Smooth muscle cell (in vitro differentiated cells): ENCODE measurements around the gene DNAAF1. TPM values are rescaled to one million over a fixed set of nuclear protein-coding genes. Genes with fewer than 3 reads are reported as not detected.

Source experiments
- DNase-seq: peaks from one replicate; lab custom pipeline; 2025; ENCODE audit not compliant: unreplicated experiment; lab: John Stamatoyannopoulos, UW
- H2AFZ ChIP-seq: fragments of 200-600 bp; sonication (generic); 2 replicates; pipeline ENCODE4 v1.6.0; 2016; ENCODE audit warnings: antibody characterized with exemption, low read depth, mild to moderate bottlenecking
- H3F3A ChIP-seq: fragments of 200-600 bp; sonication (generic); 2 replicates; pipeline ENCODE4 v1.6.0; 2017; ENCODE audit warnings: antibody characterized with exemption, low read depth
- H3K27ac ChIP-seq: fragments of 200-600 bp; sonication (generic); 2 replicates; pipeline ENCODE4 v1.5.1; 2016; ENCODE audit warnings: low read depth, mild to moderate bottlenecking
- H3K27me3 ChIP-seq: fragments of 200-600 bp; sonication (generic); 2 replicates; pipeline ENCODE4 v1.6.1; 2016; ENCODE audit warnings: low read depth, mild to moderate bottlenecking
- H3K36me3 ChIP-seq: fragments of 200-600 bp; sonication (generic); 2 replicates; pipeline ENCODE4 v1.5.1; 2016; ENCODE audit warnings: low read depth
- H3K4me1 ChIP-seq: fragments of 200-600 bp; sonication (generic); 2 replicates; pipeline ENCODE4 v1.5.1; 2016; ENCODE audit warnings: low read depth
- H3K4me2 ChIP-seq: fragments of 200-600 bp; sonication (generic); 2 replicates; pipeline ENCODE4 v1.6.0; 2016; ENCODE audit warnings: mild to moderate bottlenecking
- H3K4me3 ChIP-seq: fragments of 200-600 bp; sonication (generic); 2 replicates; pipeline ENCODE4 v1.5.1; 2016; ENCODE audit warnings: mild to moderate bottlenecking
- H3K79me2 ChIP-seq: fragments of 200-600 bp; sonication (generic); 2 replicates; pipeline ENCODE4 v1.6.0; 2016; ENCODE audit warnings: low read depth, mild to moderate bottlenecking
- H3K9ac ChIP-seq: fragments of 200-600 bp; sonication (generic); 2 replicates; pipeline ENCODE4 v1.6.0; 2016; ENCODE audit warnings: low read depth
- H3K9me3 ChIP-seq: fragments of 200-600 bp; sonication (generic); replicated peaks from 2 replicates; pipeline ENCODE4 v1.5.1; 2016; ENCODE audit warnings: low read depth
- H4K20me1 ChIP-seq: fragments of 200-600 bp; sonication (generic); 2 replicates; pipeline ENCODE4 v1.6.0; 2016; ENCODE audit warnings: low read depth
- CTCF ChIP-seq: fragments of 200-600 bp; sonication (generic); IDR thresholded peaks from 2 replicates; pipeline ENCODE4 v1.5.1; 2017; ENCODE audit warnings: borderline replicate concordance, mild to moderate bottlenecking, antibody characterized with exemption; ENCODE audit not compliant: insufficient read depth, poor library complexity, severe bottlenecking
- WGBS: methylation state at CpG from one replicate; pipeline ENCODE4 v1.1.7; 2016; ENCODE audit warnings: low lambda C conversion rate; 5-methylcytosine and 5-hydroxymethylcytosine counted together
- polyA plus RNA-seq: library from polyadenylated mRNA; unstranded; fragments of >200 nt; fragmentation: Nextera tagmentation; extraction: Ambion mirVana; gene quantifications from 2 replicates; pipeline ENCODE4 v1.2.1, GENCODE V29; 2016
- total RNA-seq: library from RNA; depleted of rRNA; stranded (reverse); fragments of >200 nt; gene quantifications from 2 replicates; pipeline ENCODE4 v1.2.3, GENCODE V29; 2014

The DNAAF1 gene
- total and polyA plus RNA-seq, 2 experiments from 2014 or later, result 0.09 TPM; not detected in 1

GRCh38 chr16:84180519-84181140, 35.5 kb downstream of the DNAAF1 start:
- Histone ChIP-seq H3K4me2 (no peak overlapping the region), H3K4me1 (peaks cover 4% of the 10 kb centered on the region), H4K20me1 (peaks cover 5% of the 10 kb centered on the region), H3K79me2 (peaks cover 12% of the 10 kb centered on the region), H3K4me3 (no peak overlapping the region), H2AFZ (no peak overlapping the region), H3K36me3 (no peaks in the 10 kb centered on the region), H3K9me3 (no peaks in the 10 kb centered on the region), H3K9ac (no peak overlapping the region), H3F3A (peaks cover 9% of the 10 kb centered on the region), H3K27me3 (no peaks in the 10 kb centered on the region), H3K27ac (no peak overlapping the region)
- TF ChIP-seq CTCF, result no peak
- 94% methylated on average over 20 of the region's 21 CpGs for WGBS
- DNase-seq, result no peak

- H3K36me3 ChIP-seq, result no peaks in the 10 kb centered on the region
These were observed 36.2 kb downstream of the DNAAF1 start for GRCh38 chr16:84181144-84181915.

GRCh38 chr16:84182104-84182503, 37.0 kb downstream of the DNAAF1 start:
- DNase-seq, result no peak
- peaks cover 9% of the 10 kb centered on the region for H3F3A ChIP-seq
- no peak overlapping the region for H3K27ac ChIP-seq
- H3K4me3 ChIP-seq, result no peak overlapping the region
- peaks cover 5% of the 10 kb centered on the region for H4K20me1 ChIP-seq
- no peak overlapping the region for H2AFZ ChIP-seq
- H3K27me3 ChIP-seq, result no peaks in the 10 kb centered on the region
- H3K9me3 ChIP-seq, result no peaks in the 10 kb centered on the region
- no peaks in the 10 kb centered on the region for H3K36me3 ChIP-seq
- H3K9ac ChIP-seq, result no peak overlapping the region
- H3K4me1 ChIP-seq, result peaks cover 8% of the 10 kb centered on the region
- WGBS, result 98% methylated on average over 18 of the region's 18 CpGs
- peaks cover 24% of the 10 kb centered on the region for H3K79me2 ChIP-seq
- no peak for TF ChIP-seq CTCF
- H3K4me2 ChIP-seq, result no peak overlapping the region

More at GRCh38 chr16:84181144-84181915, 36.2 kb downstream of the DNAAF1 start:
- no peaks in the 10 kb centered on the region for H3K9me3 ChIP-seq
- H3K4me3 ChIP-seq, result no peak overlapping the region
- no peak for TF ChIP-seq CTCF
- 95% methylated on average over 40 of the region's 41 CpGs for WGBS
- no peak for DNase-seq
- no peak overlapping the region for H3K27ac ChIP-seq
- H3F3A ChIP-seq, result peaks cover 9% of the 10 kb centered on the region
- no peak overlapping the region for H3K4me2 ChIP-seq
- H2AFZ ChIP-seq, result no peak overlapping the region
- peaks cover 19% of the 10 kb centered on the region for H3K79me2 ChIP-seq
- no peaks in the 10 kb centered on the region for H3K27me3 ChIP-seq
- peaks cover 8% of the 10 kb centered on the region for H3K4me1 ChIP-seq
- peaks cover 5% of the 10 kb centered on the region for H4K20me1 ChIP-seq
- no peak overlapping the region for H3K9ac ChIP-seq
